Naive B cell (primary cell): Measurements from ENCODE around the gene PCAT7. TPM values are rescaled to one million over a fixed set of nuclear protein-coding genes. Genes with fewer than 3 reads are reported as not detected.
"Not testable (repeated sequence)": the region's sequence is repeated elsewhere in the genome, so short reads cannot be mapped to it uniquely, and the experiment has no call there.

Source experiments
- ATAC-seq, 2 donors: fragments of 150-1000 bp; cut with Tn5 transposase; 2 replicates each; pipeline ENCODE4 v1.10.0; 2021; ENCODE audit warnings: low read depth in 2 of 2, mild to moderate bottlenecking in 2 of 2, moderate library complexity in 2 of 2
- DNase-seq: peaks from one replicate; pipeline ENCODE4 v3.0.0; 2022
- H3K27ac Mint-ChIP-seq, 6 donors: one replicate each; pipeline ENCODE4 v1.8.0; 2020 to 2022; ENCODE audit warnings: mild to moderate bottlenecking in 6 of 6, mixed read lengths in 6 of 6, moderate library complexity in 5 of 6, inconsistent platforms in 2 of 6
- H3K27me3 Mint-ChIP-seq, 3 donors: one replicate each; pipeline ENCODE4 v1.8.0; 2021 to 2022; ENCODE audit warnings: mixed read lengths in 3 of 3, mild to moderate bottlenecking in 1 of 3
- H3K36me3 Mint-ChIP-seq, 2 donors: one replicate each; pipeline ENCODE4 v1.8.0; 2020 to 2022; ENCODE audit warnings: mixed read lengths in 2 of 2, inconsistent platforms in 1 of 2, mild to moderate bottlenecking in 1 of 2
- H3K4me1 Mint-ChIP-seq, 3 donors: one replicate each; pipeline ENCODE4 v1.8.0; 2020 to 2022; ENCODE audit warnings: mixed read lengths in 3 of 3, inconsistent platforms in 1 of 3, mild to moderate bottlenecking in 1 of 3, moderate library complexity in 1 of 3
- H3K4me3 Mint-ChIP-seq, 8 donors: one replicate each; pipeline ENCODE4 v1.8.0; 2020 to 2022; ENCODE audit warnings: mild to moderate bottlenecking in 8 of 8, mixed read lengths in 8 of 8, moderate library complexity in 8 of 8, inconsistent platforms in 2 of 8
- H3K9me3 Mint-ChIP-seq, 7 donors: one replicate each; pipeline ENCODE4 v1.8.0; 2020 to 2022; ENCODE audit warnings: mixed read lengths in 7 of 7, mild to moderate bottlenecking in 5 of 7, inconsistent platforms in 2 of 7, moderate library complexity in 1 of 7
- polyA plus RNA-seq, 6 donors: library from polyadenylated mRNA; unstranded; fragments of 300-500 nt; fragmentation: Illumina TruSeq; gene quantifications; one replicate each; pipeline ENCODE4 v1.2.3, GENCODE V29; 2021; ENCODE audit warnings: low read depth in 6 of 6

Gene PCAT7
- polyA plus RNA-seq: not detected

DNA sequence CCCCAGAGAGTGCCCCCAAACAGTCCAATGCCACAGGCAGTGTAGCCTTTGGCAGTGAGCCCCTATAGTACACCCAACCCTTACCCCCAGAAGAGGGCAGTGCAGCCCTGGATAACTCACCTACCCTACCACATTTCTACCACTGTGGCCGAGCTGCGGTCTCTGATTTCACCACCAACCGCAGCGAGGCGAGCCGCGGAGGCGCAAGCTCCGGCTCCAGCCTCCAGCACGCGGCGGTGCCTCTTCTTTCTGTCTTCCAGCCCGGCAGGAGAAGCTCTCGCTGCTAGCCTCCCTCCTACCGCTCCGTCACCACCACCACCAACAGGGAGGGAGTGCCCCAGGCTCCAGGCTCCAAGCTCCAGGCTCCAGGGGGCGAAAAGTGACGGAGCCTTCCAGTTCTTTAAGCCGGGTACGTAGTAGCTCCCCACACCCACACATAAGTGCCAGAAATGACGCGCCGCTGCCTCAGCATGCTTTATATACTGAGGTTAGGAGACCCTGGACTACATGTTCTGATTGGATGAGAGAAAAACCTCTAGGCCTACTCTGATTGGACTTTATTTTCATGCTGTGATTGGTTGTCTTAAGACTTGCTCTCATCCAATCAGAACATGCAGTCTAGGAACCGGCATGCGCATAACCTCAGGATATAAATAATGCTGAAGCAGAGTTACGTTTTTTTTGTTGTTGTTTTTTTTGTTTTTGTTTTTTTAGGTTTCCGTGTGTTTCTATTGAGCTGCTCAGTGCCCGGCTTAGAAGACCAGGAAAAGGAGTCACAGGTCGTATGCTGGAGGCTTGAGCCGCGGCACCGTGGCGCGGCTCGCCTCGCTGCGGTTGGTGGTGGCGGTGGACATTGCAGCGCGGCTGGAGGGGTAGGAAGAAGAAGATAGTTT, at the start of gene PCAT7:
Gene PCAT7, plus strand, starts transcription at position 645 of the 893 bp plus-strand sequence.
- Mint-ChIP-seq H3K4me3 (peak within 1 kb of the TSS in 1 of 8 donors; percentile 16), H3K27me3 (peaks cover 12 to 28% (median 14%) of the 10 kb centered on the region in 3 donors), H3K4me1 (peaks cover 0 to 2% (median 0%) of the 10 kb centered on the region in 3 donors), H3K36me3 (no peaks in the 10 kb centered on the region), H3K9me3 (no peaks in the 10 kb centered on the region), H3K27ac (no peak within 1 kb of the TSS)
- DNase-seq: no peak
- ATAC-seq: peak in 1 of 2 donors; percentile 60

GRCh38 chr9:94506370-94506769, 48.5 kb upstream of the PCAT7 start:
- H3K27me3 Mint-ChIP-seq, ATAC-seq, H3K27ac Mint-ChIP-seq, H3K4me3 Mint-ChIP-seq, H3K36me3 Mint-ChIP-seq, DNase-seq, H3K4me1 Mint-ChIP-seq: not testable (repeated sequence)
- H3K9me3 Mint-ChIP-seq: peaks cover 0 to 16% (median 0%) of the 10 kb centered on the region in 7 donors

DNA sequence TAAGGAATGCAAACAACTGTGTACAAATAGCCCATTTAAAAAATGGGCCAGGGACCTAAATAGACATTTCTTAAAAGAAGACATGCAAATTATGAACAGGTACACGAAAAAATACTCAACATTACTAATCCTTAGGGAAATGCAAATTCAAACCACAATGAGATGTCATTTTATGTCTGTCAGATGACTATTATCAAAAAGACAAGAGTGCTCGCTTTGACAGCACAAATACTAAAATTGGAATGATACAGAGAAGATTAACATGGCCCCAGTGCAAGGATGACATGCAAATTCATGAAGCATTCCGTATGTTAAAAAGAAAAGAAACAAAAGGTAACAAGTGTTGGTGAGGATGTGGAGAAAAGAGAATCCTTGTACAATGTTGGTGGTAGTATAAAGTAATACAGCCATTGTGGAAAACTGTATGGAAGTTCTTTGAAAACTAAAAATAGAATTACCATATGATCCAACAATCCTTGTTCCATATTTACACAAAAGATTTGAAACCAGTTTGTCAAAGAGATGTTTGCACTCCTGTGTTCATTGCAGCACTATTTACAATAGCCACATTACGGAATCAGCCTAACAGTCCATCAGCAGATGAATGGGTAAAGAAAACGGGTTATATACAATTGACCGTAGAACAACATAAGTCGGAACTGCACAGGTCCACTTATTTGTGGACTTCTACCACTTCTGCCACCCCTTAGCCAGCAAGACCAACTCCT, 47.2 kb upstream of the PCAT7 start:
- DNase-seq (no peak), ATAC-seq (no peak)
- H3K27ac Mint-ChIP-seq: no peak overlapping the region
- H3K36me3 Mint-ChIP-seq: no peaks in the 10 kb centered on the region
- H3K4me3 Mint-ChIP-seq: no peak overlapping the region
- H3K4me1 Mint-ChIP-seq: no peaks in the 10 kb centered on the region
- H3K9me3 Mint-ChIP-seq: peaks cover 0 to 16% (median 0%) of the 10 kb centered on the region in 7 donors
- peaks cover 0 to 4% (median 0%) of the 10 kb centered on the region in 3 donors for H3K27me3 Mint-ChIP-seq

- Mint-ChIP-seq H3K4me1 (no peaks in the 10 kb centered on the region), H3K27me3 (peaks cover 0 to 4% (median 0%) of the 10 kb centered on the region in 3 donors), H3K9me3 (peaks cover 0 to 2% (median 0%) of the 10 kb centered on the region in 7 donors), H3K27ac (no peak overlapping the region), H3K4me3 (no peak overlapping the region), H3K36me3 (no peaks in the 10 kb centered on the region)
- DNase-seq: no peak
- ATAC-seq: no peak
These were observed 43.5 kb upstream of the PCAT7 start for GRCh38 chr9:94511134-94511954.

DNA sequence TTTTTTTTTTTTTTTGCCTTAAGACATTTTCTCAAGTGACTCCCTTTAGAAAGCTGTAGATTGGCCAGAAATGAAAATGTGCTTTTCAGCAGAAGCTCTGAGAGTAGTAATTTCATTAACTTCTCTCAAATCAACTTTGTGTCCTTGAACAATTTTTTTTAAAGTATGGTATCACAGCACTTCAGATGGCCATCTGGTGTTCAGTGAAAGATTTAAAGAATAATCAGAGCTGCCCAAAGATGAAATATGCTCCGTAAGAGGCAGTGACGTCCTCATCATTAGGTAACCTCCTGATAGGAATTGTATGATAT, 43.0 kb upstream of the PCAT7 start:
- Mint-ChIP-seq H3K36me3 (no peaks in the 10 kb centered on the region), H3K4me1 (no peaks in the 10 kb centered on the region), H3K27ac (no peak overlapping the region), H3K9me3 (no peaks in the 10 kb centered on the region), H3K27me3 (peaks cover 0 to 4% (median 0%) of the 10 kb centered on the region in 3 donors), H3K4me3 (no peak overlapping the region)
- ATAC-seq (no peak), DNase-seq (no peak)

DNA sequence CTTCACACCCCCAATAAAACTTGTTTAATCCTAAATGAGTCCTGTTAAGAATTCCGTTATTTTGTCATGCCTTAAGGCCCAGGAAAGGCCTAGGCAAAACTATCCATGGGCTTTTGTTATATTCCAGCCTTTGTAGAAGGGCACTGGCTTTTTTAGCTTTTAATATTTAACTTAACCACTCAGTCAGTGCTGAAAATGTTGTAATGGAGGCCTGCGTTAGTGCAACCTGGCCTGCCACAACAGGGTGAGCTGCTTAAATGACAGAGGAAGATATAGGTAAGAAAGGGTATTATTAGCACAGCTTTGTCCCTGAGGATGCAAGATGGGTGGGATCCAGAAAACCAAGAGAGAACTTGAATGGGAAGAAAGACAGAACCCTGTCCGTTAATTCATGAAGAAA, 40.2 kb upstream of the PCAT7 start:
- Mint-ChIP-seq H3K4me3 (no peak overlapping the region), H3K36me3 (no peaks in the 10 kb centered on the region), H3K27ac (no peak overlapping the region), H3K27me3 (no peaks in the 10 kb centered on the region), H3K9me3 (peaks cover 0 to 5% (median 0%) of the 10 kb centered on the region in 7 donors), H3K4me1 (no peaks in the 10 kb centered on the region)
- ATAC-seq (no peak), DNase-seq (no peak)

- H3K4me3 Mint-ChIP-seq: no peak overlapping the region
- no peaks in the 10 kb centered on the region for H3K4me1 Mint-ChIP-seq
- H3K9me3 Mint-ChIP-seq: peaks cover 0 to 10% (median 0%) of the 10 kb centered on the region in 7 donors
- no peaks in the 10 kb centered on the region for H3K36me3 Mint-ChIP-seq
- H3K27ac Mint-ChIP-seq: no peak overlapping the region
- DNase-seq (no peak), ATAC-seq (no peak)
- H3K27me3 Mint-ChIP-seq: no peaks in the 10 kb centered on the region
These were observed 37.6 kb upstream of the PCAT7 start for GRCh38 chr9:94517254-94517653.

GRCh38 chr9:94525396-94526035, 29.4 kb upstream of the PCAT7 start:
- peak overlapping the region in 2 of 6 donors; percentile 27 to 77 for H3K27ac Mint-ChIP-seq
- DNase-seq (no peak), ATAC-seq (no peak)
- no peak overlapping the region for H3K4me3 Mint-ChIP-seq
- no peaks in the 10 kb centered on the region for H3K9me3 Mint-ChIP-seq
- H3K27me3 Mint-ChIP-seq: peaks cover 0 to 8% (median 0%) of the 10 kb centered on the region in 3 donors
- H3K36me3 Mint-ChIP-seq: no peaks in the 10 kb centered on the region
- peaks cover 0 to 6% (median 0%) of the 10 kb centered on the region in 3 donors for H3K4me1 Mint-ChIP-seq

DNA sequence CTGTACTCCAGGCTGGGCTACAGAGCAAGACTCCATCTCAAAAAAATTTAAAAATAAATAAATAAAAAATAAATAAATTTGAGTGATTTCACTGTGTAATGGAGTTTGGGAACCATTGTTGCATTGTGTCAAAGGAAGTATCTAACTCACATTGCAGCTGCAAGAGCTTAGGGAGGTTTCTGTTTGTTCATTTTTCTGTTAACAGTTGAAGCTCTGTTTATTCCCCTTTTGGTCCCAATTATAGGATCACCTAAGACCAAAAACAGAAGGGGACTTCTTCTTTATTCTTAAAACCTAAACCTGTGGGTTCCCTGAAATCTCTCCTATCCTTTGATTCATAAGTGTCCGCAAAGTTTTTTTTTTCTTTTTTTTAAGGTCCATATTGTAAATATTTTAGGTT, 28.6 kb upstream of the PCAT7 start:
- Mint-ChIP-seq H3K27ac (no peak overlapping the region), H3K27me3 (peaks cover 0 to 8% (median 0%) of the 10 kb centered on the region in 3 donors), H3K4me1 (peaks cover 0 to 6% (median 0%) of the 10 kb centered on the region in 3 donors), H3K9me3 (no peaks in the 10 kb centered on the region), H3K36me3 (no peaks in the 10 kb centered on the region), H3K4me3 (no peak overlapping the region)
- ATAC-seq (no peak), DNase-seq (no peak)

GRCh38 chr9:94526951-94527350, 27.9 kb upstream of the PCAT7 start:
- H3K4me1 Mint-ChIP-seq: peaks cover 0 to 6% (median 0%) of the 10 kb centered on the region in 3 donors
- H3K4me3 Mint-ChIP-seq: no peak overlapping the region
- H3K9me3 Mint-ChIP-seq: peaks cover 0 to 2% (median 0%) of the 10 kb centered on the region in 7 donors
- H3K27ac Mint-ChIP-seq: no peak overlapping the region
- no peak for DNase-seq
- no peak for ATAC-seq
- peaks cover 0 to 8% (median 0%) of the 10 kb centered on the region in 3 donors for H3K27me3 Mint-ChIP-seq
- H3K36me3 Mint-ChIP-seq: no peaks in the 10 kb centered on the region

DNA sequence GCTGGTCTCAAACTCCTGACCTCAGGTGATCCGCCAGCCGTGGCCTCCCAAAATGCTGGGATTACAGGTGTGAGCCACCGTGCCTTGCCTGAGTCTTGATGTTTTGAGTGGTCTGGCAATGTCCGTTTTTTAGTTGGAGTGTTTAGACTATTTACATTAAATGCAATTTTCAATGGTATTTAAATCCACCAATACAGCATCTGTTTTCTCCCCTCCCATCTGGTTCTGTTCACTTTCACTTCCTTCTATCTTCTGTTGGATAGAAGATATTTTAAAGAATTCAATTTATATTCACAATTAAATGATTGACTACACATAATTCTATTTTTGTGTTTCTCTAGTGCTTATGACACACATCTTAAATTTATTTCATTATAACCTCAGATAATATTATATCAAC, 26.0 kb upstream of the PCAT7 start:
- no peak for ATAC-seq
- H3K27me3 Mint-ChIP-seq: peaks cover 0 to 8% (median 0%) of the 10 kb centered on the region in 3 donors

GRCh38 chr9:94533155-94533554, 21.7 kb upstream of the PCAT7 start:
- H3K36me3 Mint-ChIP-seq: no peaks in the 10 kb centered on the region
- H3K4me3 Mint-ChIP-seq: no peak overlapping the region
- DNase-seq (no peak), ATAC-seq (no peak)
- H3K27ac Mint-ChIP-seq: no peak overlapping the region
- no peaks in the 10 kb centered on the region for H3K27me3 Mint-ChIP-seq
- H3K4me1 Mint-ChIP-seq: no peaks in the 10 kb centered on the region
- peaks cover 0 to 3% (median 0%) of the 10 kb centered on the region in 7 donors for H3K9me3 Mint-ChIP-seq

More for the DNA sequence above, 26.0 kb upstream of the PCAT7 start:
- Mint-ChIP-seq H3K9me3 (peaks cover 0 to 3% (median 0%) of the 10 kb centered on the region in 7 donors), H3K4me1 (peaks cover 0 to 6% (median 0%) of the 10 kb centered on the region in 3 donors), H3K36me3 (no peaks in the 10 kb centered on the region), H3K4me3 (no peak overlapping the region), H3K27ac (no peak overlapping the region)
- DNase-seq: no peak

DNA sequence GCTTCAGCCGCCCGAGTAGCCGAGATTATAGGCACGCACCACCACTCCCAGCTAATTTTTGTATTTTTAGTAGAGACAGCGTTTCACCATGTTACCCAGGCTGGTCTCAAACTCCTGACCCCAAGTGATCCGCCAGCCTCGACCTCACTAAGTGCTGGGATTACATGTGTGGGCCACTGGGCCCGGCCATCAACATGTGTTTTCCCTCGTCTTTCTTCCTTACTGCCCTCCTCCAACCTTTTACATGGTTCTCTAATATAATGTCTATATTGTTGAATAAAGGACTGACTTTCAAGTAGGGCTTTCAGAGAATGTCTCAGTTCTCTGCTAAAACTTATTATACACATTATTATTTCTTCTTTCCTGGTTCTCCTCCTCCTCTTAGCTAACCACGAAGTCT, 21.3 kb upstream of the PCAT7 start:
- Mint-ChIP-seq H3K4me1 (no peaks in the 10 kb centered on the region), H3K4me3 (no peak overlapping the region), H3K9me3 (peaks cover 0 to 3% (median 0%) of the 10 kb centered on the region in 7 donors), H3K36me3 (no peaks in the 10 kb centered on the region), H3K27me3 (no peaks in the 10 kb centered on the region), H3K27ac (peak overlapping the region in 1 of 6 donors; percentile 18)
- DNase-seq (no peak), ATAC-seq (no peak)
